NT2/D1 (cell line): ENCODE results near the gene KIAA1217.
"Not testable (repeated sequence)": the region's sequence is repeated elsewhere in the genome, so short reads cannot be mapped to it uniquely, and the experiment has no call there.

Experiments used
- DNase-seq: peaks from one replicate; pipeline ENCODE4 v3.0.0-alpha.2; 2011; ENCODE audit warnings: low read depth, low spot score
- H3K27me3 ChIP-seq: 2 replicates; pipeline ENCODE4 v1.6.0; 2011; ENCODE audit warnings: mild to moderate bottlenecking; ENCODE audit not compliant: insufficient read length, insufficient read depth
- H3K36me3 ChIP-seq: 2 replicates; pipeline ENCODE4 v1.6.1; 2011; ENCODE audit warnings: mild to moderate bottlenecking, low read length, mixed read lengths; ENCODE audit not compliant: insufficient read depth, insufficient read length
- H3K4me1 ChIP-seq: 2 replicates; pipeline ENCODE4 v1.5.1; 2011; ENCODE audit not compliant: insufficient read depth, insufficient read length
- H3K4me3 ChIP-seq: 2 replicates; pipeline ENCODE4 v1.5.1; 2011; ENCODE audit warnings: low read depth; ENCODE audit not compliant: insufficient read length
- H3K9ac ChIP-seq: 2 replicates; pipeline ENCODE4 v1.6.0; 2011; ENCODE audit warnings: low read depth; ENCODE audit not compliant: insufficient read length
- H3K9me3 ChIP-seq: 2 replicates; pipeline ENCODE4 v1.5.1; 2011; ENCODE audit warnings: mild to moderate bottlenecking, low read length; ENCODE audit not compliant: insufficient read depth
- SUZ12 ChIP-seq: IDR thresholded peaks from 2 replicates; pipeline ENCODE4 v1.6.1; 2011; ENCODE audit not compliant: insufficient read length, insufficient read depth; ENCODE audit errors: extremely low read depth
- YY1 ChIP-seq: IDR thresholded peaks from 2 replicates; pipeline ENCODE4 v1.6.1; 2011; ENCODE audit not compliant: insufficient read length, insufficient read depth
- ZNF274 ChIP-seq: IDR thresholded peaks from 2 replicates; pipeline ENCODE4 v1.6.1; 2011; ENCODE audit warnings: mild to moderate bottlenecking, low read depth, low read length

KIAA1217 gene

DNA sequence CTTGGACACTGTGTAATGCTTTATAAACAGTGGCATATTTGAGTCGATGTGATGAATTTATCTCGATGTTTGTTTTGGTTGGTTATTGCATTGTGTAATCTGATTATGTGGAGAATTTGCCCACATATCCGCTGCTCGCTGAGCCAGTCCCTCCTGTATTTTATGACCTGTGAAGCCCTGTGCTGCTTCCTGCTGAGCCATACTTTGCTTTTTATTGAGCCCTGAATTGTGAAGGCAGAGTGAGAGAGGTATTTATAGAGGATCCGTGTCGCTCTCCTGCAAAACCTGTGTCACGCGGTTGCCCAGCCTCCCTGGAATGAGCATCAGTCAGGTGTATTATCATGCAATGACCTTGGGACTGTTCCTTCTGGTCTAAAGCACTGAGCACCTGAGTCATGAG, 261.1 kb downstream of the KIAA1217 start:
- DNase-seq = no peak
- H3K4me3 ChIP-seq = no peak overlapping the region
- H3K4me1 ChIP-seq = no peaks in the 10 kb centered on the region
- TF ChIP-seq ZNF274 (no peak), SUZ12 (no peak), YY1 (no peak)
- H3K36me3 ChIP-seq = peaks cover 24% of the 10 kb centered on the region
- H3K9ac ChIP-seq = no peak overlapping the region
- peaks cover 20% of the 10 kb centered on the region; the same call in 1 of the 2 replicates for H3K9me3 ChIP-seq
- no peaks in the 10 kb centered on the region for H3K27me3 ChIP-seq

DNA sequence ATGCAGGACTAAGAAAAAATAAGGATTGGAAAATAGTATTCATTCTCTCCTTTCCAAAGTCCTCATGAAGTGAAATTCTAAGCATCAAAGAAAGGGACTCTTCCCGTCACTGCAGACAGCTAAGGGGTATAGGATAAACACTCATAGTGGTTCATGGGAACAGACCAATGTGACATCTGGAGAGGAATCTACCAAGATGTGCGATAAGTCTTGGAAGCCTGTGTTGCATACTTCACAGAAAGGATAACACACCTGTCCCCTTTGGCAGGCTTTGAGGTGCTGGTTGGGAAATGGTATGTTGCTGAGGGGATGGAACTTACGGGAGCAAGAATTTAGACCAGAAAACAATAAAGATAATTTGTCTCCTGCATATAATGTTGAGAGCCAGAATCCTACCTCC, 266.7 kb downstream of the KIAA1217 start:
- Histone ChIP-seq H3K36me3 (peaks cover 27% of the 10 kb centered on the region), H3K4me3 (no peak overlapping the region)
- no peak for TF ChIP-seq SUZ12
- no peak for TF ChIP-seq ZNF274
- no peak for TF ChIP-seq YY1

DNA sequence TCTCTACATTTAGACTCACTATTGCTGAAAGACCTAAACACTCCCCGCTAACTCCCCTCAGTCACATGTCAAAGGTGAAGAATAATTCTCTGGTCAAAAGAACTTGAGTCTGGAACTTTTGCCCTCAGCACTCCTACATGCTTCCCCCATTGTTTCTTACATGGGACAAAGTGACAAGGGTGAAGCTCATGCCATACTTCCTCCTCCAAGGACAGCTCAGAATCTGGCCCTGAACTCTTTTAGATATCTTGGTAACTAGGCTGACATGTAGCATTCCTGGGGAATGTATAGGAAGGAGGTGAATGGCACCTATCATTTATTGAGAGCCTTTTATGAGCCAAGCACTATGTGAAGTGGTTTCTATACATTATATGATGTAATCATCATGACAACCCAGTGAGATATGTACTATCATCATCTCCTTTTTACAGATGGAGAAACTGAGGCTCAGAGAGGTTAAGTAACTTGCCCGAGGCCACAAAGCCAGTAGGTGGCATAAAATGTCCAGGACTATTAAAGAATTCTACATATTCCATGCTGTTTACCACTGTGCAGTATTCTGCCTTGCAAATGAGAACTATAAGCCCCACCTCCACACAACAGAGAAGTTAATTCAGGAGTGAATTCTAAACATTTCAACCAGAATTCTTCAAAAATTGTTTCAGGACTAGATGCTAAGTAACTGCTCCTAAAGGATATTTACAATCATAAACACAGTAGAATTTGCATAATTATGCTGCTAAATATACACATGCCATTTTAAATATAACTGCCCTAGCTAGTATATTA, 268.2 kb downstream of the KIAA1217 start:
- Histone ChIP-seq H3K4me1 (no peaks in the 10 kb centered on the region), H3K4me3 (no peak overlapping the region), H3K36me3 (peaks cover 27% of the 10 kb centered on the region), H3K9ac (no peak overlapping the region), H3K27me3 (no peaks in the 10 kb centered on the region), H3K9me3 (peaks cover 35% of the 10 kb centered on the region; the same call in 1 of the 2 replicates)
- TF ChIP-seq ZNF274 (no peak), YY1 (no peak), SUZ12 (no peak)
- DNase-seq = no peak

More for the DNA sequence above, 266.7 kb downstream of the KIAA1217 start:
- Histone ChIP-seq H3K4me1 (no peaks in the 10 kb centered on the region), H3K9ac (no peak overlapping the region), H3K27me3 (no peaks in the 10 kb centered on the region), H3K9me3 (peaks cover 38% of the 10 kb centered on the region; the same call in 1 of the 2 replicates)
- no peak for DNase-seq

DNA sequence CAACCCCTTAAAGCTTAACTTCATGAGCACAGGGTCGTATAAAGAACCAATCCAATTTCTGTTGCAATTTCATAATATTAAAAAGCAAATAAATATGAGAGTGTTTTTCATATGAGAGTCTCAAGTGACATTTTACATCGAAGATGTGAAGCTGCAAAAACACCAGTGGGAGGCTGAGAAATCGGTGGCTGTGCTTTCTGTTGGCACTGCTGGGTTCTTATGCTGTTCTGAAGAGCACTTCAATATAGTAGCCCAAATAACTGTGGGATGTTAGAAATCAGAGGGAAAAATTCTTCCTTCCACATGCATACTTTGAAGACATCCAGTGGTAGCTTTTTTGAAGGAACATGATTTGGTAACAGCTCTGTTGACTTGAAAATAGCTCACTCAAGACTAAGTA, 269.0 kb downstream of the KIAA1217 start:
- Histone ChIP-seq H3K4me3 (no peak overlapping the region), H3K4me1 (no peaks in the 10 kb centered on the region), H3K9ac (no peak overlapping the region), H3K36me3 (peaks cover 24% of the 10 kb centered on the region), H3K9me3 (peaks cover 28% of the 10 kb centered on the region; the same call in 1 of the 2 replicates), H3K27me3 (no peaks in the 10 kb centered on the region)
- no peak for TF ChIP-seq YY1
- TF ChIP-seq SUZ12 = no peak
- no peak for TF ChIP-seq ZNF274
- no peak for DNase-seq

DNA sequence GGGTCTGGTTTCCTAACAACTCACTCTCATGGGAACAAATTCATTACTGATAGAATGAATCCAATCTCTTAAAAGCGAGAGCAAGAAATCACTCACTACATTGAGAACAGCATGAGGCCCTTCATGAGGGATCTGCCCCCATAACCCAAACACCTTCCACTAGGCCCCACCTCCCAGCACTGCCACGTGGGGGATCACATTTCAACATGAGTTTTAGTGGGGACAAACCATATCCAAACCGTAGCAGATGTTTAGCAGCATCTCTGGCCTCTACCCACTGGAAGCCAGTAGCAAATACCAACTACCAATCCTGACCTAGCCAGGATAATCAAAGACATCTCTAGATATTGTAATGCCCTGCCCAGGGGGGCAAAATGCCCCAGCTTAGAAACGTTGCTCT, 270.9 kb downstream of the KIAA1217 start:
- no peak for DNase-seq
- H3K36me3 ChIP-seq = peaks cover 8% of the 10 kb centered on the region
- no peaks in the 10 kb centered on the region for H3K27me3 ChIP-seq
- TF ChIP-seq YY1 (no peak), ZNF274 (no peak), SUZ12 (no peak)
- no peak overlapping the region for H3K4me3 ChIP-seq
- no peak overlapping the region for H3K9ac ChIP-seq
- peaks cover 3% of the 10 kb centered on the region for H3K4me1 ChIP-seq
- H3K9me3 ChIP-seq = peaks cover 19% of the 10 kb centered on the region; the same call in 1 of the 2 replicates

DNA sequence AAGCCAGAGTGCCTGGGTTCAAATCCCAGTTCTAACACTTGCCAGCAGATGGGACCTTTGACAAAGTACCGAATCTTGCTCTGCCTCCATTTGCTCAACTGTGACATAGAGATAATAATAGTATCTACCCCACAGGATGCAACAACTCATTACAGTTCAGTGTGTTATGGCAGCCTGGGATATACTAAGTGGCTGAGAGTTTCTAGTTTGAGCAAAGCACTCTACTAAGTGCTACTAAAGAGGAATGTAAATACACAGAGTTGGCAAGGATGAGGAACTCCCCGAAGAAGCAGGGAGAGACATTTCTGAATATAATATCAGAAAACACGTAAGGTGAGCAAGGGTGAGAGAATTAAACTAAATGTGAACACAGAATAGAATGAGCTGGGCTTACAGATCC, 271.5 kb downstream of the KIAA1217 start:
- Histone ChIP-seq H3K4me3 (no peak overlapping the region), H3K9ac (no peak overlapping the region), H3K9me3 (peaks cover 13% of the 10 kb centered on the region; the same call in 1 of the 2 replicates), H3K27me3 (no peaks in the 10 kb centered on the region), H3K4me1 (peaks cover 3% of the 10 kb centered on the region), H3K36me3 (peaks cover 10% of the 10 kb centered on the region)
- TF ChIP-seq ZNF274 (no peak), SUZ12 (no peak), YY1 (no peak)
- no peak for DNase-seq

DNA sequence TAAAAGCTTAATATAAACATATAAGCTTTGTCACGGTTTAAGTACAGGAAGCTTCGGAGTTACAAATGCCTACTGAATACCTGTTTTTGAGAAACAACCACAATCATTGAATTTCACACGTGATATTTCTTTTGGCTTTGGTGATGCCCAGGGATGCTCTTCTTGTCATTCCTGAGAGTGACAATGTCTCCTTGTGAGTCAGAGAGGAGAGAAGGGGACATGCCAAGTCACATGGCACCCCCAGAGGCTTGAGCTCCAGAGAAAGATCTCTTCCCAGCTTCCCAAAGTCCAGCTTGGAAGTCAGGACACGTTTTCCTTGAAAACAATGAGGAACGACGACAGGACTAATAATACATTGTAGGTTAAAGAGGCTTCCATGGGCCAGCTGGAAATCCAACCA, 272.3 kb downstream of the KIAA1217 start:
- peaks cover 12% of the 10 kb centered on the region for H3K36me3 ChIP-seq
- H3K9ac ChIP-seq = no peak overlapping the region
- H3K4me3 ChIP-seq = no peak overlapping the region
- H3K4me1 ChIP-seq = peaks cover 3% of the 10 kb centered on the region
- TF ChIP-seq YY1 (no peak), ZNF274 (no peak), SUZ12 (no peak)
- DNase-seq = no peak
- no peaks in the 10 kb centered on the region for H3K27me3 ChIP-seq
- H3K9me3 ChIP-seq = peaks cover 5% of the 10 kb centered on the region; the same call in 1 of the 2 replicates

DNA sequence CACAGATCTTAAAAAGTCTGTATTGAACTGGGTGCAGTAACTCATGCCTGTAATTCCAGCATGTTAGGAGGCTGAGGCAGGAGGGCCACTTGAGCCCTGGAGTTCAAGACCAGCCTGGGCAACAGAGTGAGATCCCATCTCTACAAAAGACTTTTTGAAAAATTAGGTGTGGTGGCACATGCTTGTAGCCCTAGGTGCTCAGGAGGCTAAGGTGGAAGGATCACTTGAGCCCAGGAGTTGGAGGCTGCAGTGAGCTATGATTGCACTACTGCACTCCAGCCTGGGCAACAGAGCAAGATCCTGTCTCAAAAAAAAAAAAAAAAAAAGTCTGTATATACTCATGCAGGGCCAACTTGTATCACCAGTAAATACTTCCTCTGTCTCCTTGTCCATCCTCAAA, 273.8 kb downstream of the KIAA1217 start:
- H3K36me3 ChIP-seq = peaks cover 17% of the 10 kb centered on the region
- H3K27me3 ChIP-seq, DNase-seq, H3K9ac ChIP-seq, H3K4me3 ChIP-seq, H3K4me1 ChIP-seq, H3K9me3 ChIP-seq: not testable (repeated sequence)
